HEK293 (cell line): ENCODE measurements around the gene DNAH5.

Experiments
- CTCF ChIA-PET: fragments of 350-600 bp; formaldehyde crosslinking; extraction: SDS; loops from one replicate; lab custom pipeline; 2021; ENCODE audit warnings: antibody characterized with exemption; lab: Yijun Ruan, JAX
- POLR2A ChIA-PET: fragments of 300-600 bp; formaldehyde crosslinking; extraction: SDS; loops from one replicate; lab custom pipeline; 2020; ENCODE audit warnings: antibody characterized with exemption, inconsistent platforms; lab: Yijun Ruan, JAX
- H3K27ac ChIP-seq: fragments of 200-500 bp; sonication (Bioruptor generic); 2 replicates; pipeline ENCODE4 v1.5.1; 2014; ENCODE audit warnings: low read depth, low read length, control low read depth, inconsistent platforms; ENCODE audit errors: extremely low read depth
- H3K36me3 ChIP-seq, 2 experiments: fragments of 200-500 bp in 1 of 2; sonication (Bioruptor generic) in 1 of 2; 1 replicate in 1 of 2; 2 replicates in 1 of 2; pipeline ENCODE4 v1.5.1; 2014 to 2017; ENCODE audit warnings: inconsistent platforms in 2 of 2, low read length in 2 of 2; ENCODE audit not compliant: control insufficient read depth in 2 of 2, insufficient read depth in 1 of 2
- H3K4me1 ChIP-seq: fragments of 200-500 bp; sonication (Bioruptor generic); 2 replicates; pipeline ENCODE4 v1.5.1; 2014; ENCODE audit warnings: mild to moderate bottlenecking, low read length, inconsistent platforms; ENCODE audit not compliant: control insufficient read depth, insufficient read depth
- H3K4me3 ChIP-seq: 2 replicates; pipeline ENCODE4 v1.5.1; 2011; ENCODE audit warnings: low read depth, mild to moderate bottlenecking, control low read depth, low read length, moderate library complexity
- H3K9me3 ChIP-seq: fragments of 200-500 bp; sonication (Bioruptor generic); 2 replicates; pipeline ENCODE4 v1.5.1; 2014; ENCODE audit warnings: low read depth, low read length, inconsistent platforms; ENCODE audit not compliant: control insufficient read depth, insufficient read depth
- FEZF1 ChIP-seq: fragments of 450-650 bp; formaldehyde crosslinking; IDR thresholded peaks from 2 replicates; pipeline ENCODE4 v1.5.1; 2016; ENCODE audit warnings: missing biosample characterization, missing genetic modification characterization
- GLI2 ChIP-seq: fragments of 450-650 bp; formaldehyde crosslinking; IDR thresholded peaks from 2 replicates; pipeline ENCODE4; 2017; ENCODE audit warnings: missing biosample characterization, missing genetic modification characterization, low read depth, borderline replicate concordance
- IKZF3 ChIP-seq: fragments of 450-650 bp; IDR thresholded peaks from 2 replicates; pipeline ENCODE4 v1.5.0; 2018; ENCODE audit warnings: missing biosample characterization, mild to moderate bottlenecking, missing genetic modification characterization, moderate library complexity
- INSM2 ChIP-seq: fragments of 450-650 bp; formaldehyde crosslinking; IDR thresholded peaks from 2 replicates; pipeline ENCODE4 v1.5.1; 2016; ENCODE audit warnings: missing biosample characterization, missing genetic modification characterization
- KLF1 ChIP-seq: fragments of 450-650 bp; formaldehyde crosslinking; IDR thresholded peaks from 2 replicates; pipeline ENCODE4 v1.5.1; 2016; ENCODE audit warnings: missing biosample characterization, missing genetic modification characterization
- KLF16 ChIP-seq: fragments of 450-650 bp; formaldehyde crosslinking; IDR thresholded peaks from 2 replicates; pipeline ENCODE4 v1.5.1; 2017; ENCODE audit warnings: missing biosample characterization, missing genetic modification characterization
- SCRT1 ChIP-seq: fragments of 450-650 bp; formaldehyde crosslinking; IDR thresholded peaks from 2 replicates; pipeline ENCODE4 v1.5.1; 2016; ENCODE audit warnings: missing biosample characterization, missing genetic modification characterization, borderline replicate concordance
- YY1 ChIP-seq: fragments of 450-650 bp; formaldehyde crosslinking; IDR thresholded peaks from 2 replicates; pipeline ENCODE4 v1.5.1; 2018; ENCODE audit warnings: missing biosample characterization, missing genetic modification characterization
- ZBTB49 ChIP-seq: fragments of 450-650 bp; formaldehyde crosslinking; IDR thresholded peaks from 2 replicates; pipeline ENCODE4 v1.5.1; 2016; ENCODE audit warnings: missing biosample characterization, missing genetic modification characterization, low read depth
- ZBTB6 ChIP-seq: fragments of 450-650 bp; formaldehyde crosslinking; IDR thresholded peaks from 2 replicates; pipeline ENCODE4 v1.5.1; 2017; ENCODE audit warnings: missing biosample characterization, missing genetic modification characterization
- ZNF114 ChIP-seq: fragments of 450-650 bp; formaldehyde crosslinking; IDR thresholded peaks from 2 replicates; pipeline ENCODE4 v1.5.0; 2017; ENCODE audit warnings: missing biosample characterization, missing genetic modification characterization
- ZNF148 ChIP-seq: fragments of 450-650 bp; formaldehyde crosslinking; IDR thresholded peaks from 2 replicates; pipeline ENCODE4 v1.5.0; 2017; ENCODE audit warnings: missing biosample characterization, missing genetic modification characterization, borderline replicate concordance
- ZNF169 ChIP-seq: fragments of 450-650 bp; formaldehyde crosslinking; IDR thresholded peaks from 2 replicates; pipeline ENCODE4 v1.5.1; 2016; ENCODE audit warnings: missing biosample characterization, missing genetic modification characterization
- ZNF174 ChIP-seq: fragments of 450-650 bp; formaldehyde crosslinking; IDR thresholded peaks from 2 replicates; pipeline ENCODE4 v1.5.0; 2017; ENCODE audit warnings: missing biosample characterization, mild to moderate bottlenecking, missing genetic modification characterization
- ZNF175 ChIP-seq: fragments of 450-650 bp; formaldehyde crosslinking; IDR thresholded peaks from 2 replicates; pipeline ENCODE4 v1.5.1; 2016; ENCODE audit warnings: missing biosample characterization, missing genetic modification characterization
- ZNF37A ChIP-seq: fragments of 450-650 bp; IDR thresholded peaks from 2 replicates; pipeline ENCODE4 v1.5.1; 2018; ENCODE audit warnings: missing biosample characterization, missing genetic modification characterization
- ZNF501 ChIP-seq: fragments of 450-650 bp; formaldehyde crosslinking; IDR thresholded peaks from 2 replicates; pipeline ENCODE4 v1.5.1; 2016; ENCODE audit warnings: missing biosample characterization, missing genetic modification characterization
- ZNF544 ChIP-seq: fragments of 450-650 bp; formaldehyde crosslinking; IDR thresholded peaks from 2 replicates; pipeline ENCODE4 v1.5.0; 2017; ENCODE audit warnings: missing biosample characterization, missing genetic modification characterization
- ZNF555 ChIP-seq: fragments of 450-650 bp; formaldehyde crosslinking; conservative IDR thresholded peaks from 2 replicates; pipeline ENCODE4 v1.5.1; 2017; ENCODE audit warnings: missing biosample characterization, mild to moderate bottlenecking, missing genetic modification characterization, inconsistent platforms
- ZNF585B ChIP-seq: fragments of 450-650 bp; formaldehyde crosslinking; IDR thresholded peaks from 2 replicates; pipeline ENCODE4 v1.5.1; 2016; ENCODE audit warnings: missing biosample characterization, missing genetic modification characterization
- ZNF600 ChIP-seq: fragments of 450-650 bp; formaldehyde crosslinking; IDR thresholded peaks from 2 replicates; pipeline ENCODE4 v1.5.1; 2016; ENCODE audit warnings: missing biosample characterization, missing genetic modification characterization
- ZNF623 ChIP-seq: fragments of 450-650 bp; formaldehyde crosslinking; IDR thresholded peaks from 2 replicates; pipeline ENCODE4 v1.5.1; 2016; ENCODE audit warnings: missing biosample characterization, missing genetic modification characterization
- ZNF639 ChIP-seq: fragments of 450-650 bp; formaldehyde crosslinking; IDR thresholded peaks from 2 replicates; pipeline ENCODE4 v1.5.1; 2016; ENCODE audit warnings: missing biosample characterization, missing genetic modification characterization
- ZNF660 ChIP-seq: fragments of 450-650 bp; IDR thresholded peaks from 2 replicates; pipeline ENCODE4 v1.5.1; 2018; ENCODE audit warnings: missing biosample characterization, mild to moderate bottlenecking, missing genetic modification characterization
- ZNF664 ChIP-seq: fragments of 450-650 bp; formaldehyde crosslinking; IDR thresholded peaks from 2 replicates; pipeline ENCODE4 v1.5.1; 2016; ENCODE audit warnings: missing biosample characterization, missing genetic modification characterization
- ZSCAN16 ChIP-seq: fragments of 450-650 bp; formaldehyde crosslinking; IDR thresholded peaks from 2 replicates; pipeline ENCODE4 v1.5.1; 2016; ENCODE audit warnings: missing biosample characterization, missing genetic modification characterization
- ZSCAN18 ChIP-seq: fragments of 450-650 bp; formaldehyde crosslinking; IDR thresholded peaks from 2 replicates; pipeline ENCODE4 v1.5.1; 2016; ENCODE audit warnings: missing biosample characterization, missing genetic modification characterization
- ZXDB ChIP-seq: fragments of 450-650 bp; formaldehyde crosslinking; IDR thresholded peaks from 2 replicates; pipeline ENCODE4 v1.5.1; 2016; ENCODE audit warnings: missing biosample characterization, missing genetic modification characterization

Gene DNAH5

GRCh38 chr5:13740471-13740870 lies 204.0 kb downstream of the DNAH5 start:
- no peak overlapping the region for H3K4me3 ChIP-seq
- CTCF ChIA-PET, result no interaction called here
- H3K9me3 ChIP-seq, result no peaks in the 10 kb centered on the region
- no peaks in the 10 kb centered on the region for H3K36me3 ChIP-seq
- no peak for TF ChIP-seq SCRT1
- TF ChIP-seq ZNF600, result no peak
- TF ChIP-seq ZNF639, result no peak
- TF ChIP-seq ZXDB (tag by site-specific recombination), result no peak
- TF ChIP-seq INSM2 (tag by site-specific recombination), result no peak
- TF ChIP-seq FEZF1 (tag by site-specific recombination), result no peak
- TF ChIP-seq ZNF37A (tag by site-specific recombination), result no peak
- TF ChIP-seq ZBTB6 (tag by site-specific recombination), result no peak
- no peak for TF ChIP-seq YY1 (tag by site-specific recombination)
- TF ChIP-seq ZNF585B (tag by site-specific recombination), result no peak
- no peak for TF ChIP-seq ZNF544 (tag by site-specific recombination)
- TF ChIP-seq ZNF623, result no peak
- TF ChIP-seq ZNF114, result no peak
- TF ChIP-seq IKZF3, result no peak
- no peak for TF ChIP-seq ZNF169 (tag by site-specific recombination)
- no peak for TF ChIP-seq ZNF664 (tag by site-specific recombination)
- no peak for TF ChIP-seq ZNF175
- TF ChIP-seq GLI2, result no peak
- TF ChIP-seq, all 188 proteins: peak for 0
- Histone ChIP-seq H3K4me1 (no peaks in the 10 kb centered on the region), H3K27ac (no peak overlapping the region)
- POLR2A ChIA-PET, result no interaction called here

- Histone ChIP-seq H3K27ac (no peak overlapping the region), H3K4me1 (no peaks in the 10 kb centered on the region), H3K4me3 (no peak overlapping the region), H3K36me3 (no peaks in the 10 kb centered on the region), H3K9me3 (no peaks in the 10 kb centered on the region)
- CTCF ChIA-PET, result no interaction called here
- POLR2A ChIA-PET, result no interaction called here
- TF ChIP-seq ZNF555 (tag by site-specific recombination) (no peak), ZNF660 (tag by site-specific recombination) (no peak), ZNF148 (tag by site-specific recombination) (no peak), KLF16 (no peak), ZBTB49 (tag by site-specific recombination) (no peak), ZSCAN18 (tag by site-specific recombination) (no peak), ZNF174 (tag by site-specific recombination) (no peak), KLF1 (no peak), ZNF501 (tag by site-specific recombination) (no peak), ZSCAN16 (tag by site-specific recombination) (no peak)
These were observed 205.0 kb downstream of the DNAH5 start for GRCh38 chr5:13739479-13739878.
